HG03097 (cell line): ENCODE results near the gene VPS13D.

Experiments used
- ATAC-seq: cut with Tn5 transposase; IDR thresholded peaks from one replicate; pipeline ENCODE4 v1.9.1; 2021; ENCODE audit not compliant: unreplicated experiment, low FRiP score

The VPS13D gene

DNA sequence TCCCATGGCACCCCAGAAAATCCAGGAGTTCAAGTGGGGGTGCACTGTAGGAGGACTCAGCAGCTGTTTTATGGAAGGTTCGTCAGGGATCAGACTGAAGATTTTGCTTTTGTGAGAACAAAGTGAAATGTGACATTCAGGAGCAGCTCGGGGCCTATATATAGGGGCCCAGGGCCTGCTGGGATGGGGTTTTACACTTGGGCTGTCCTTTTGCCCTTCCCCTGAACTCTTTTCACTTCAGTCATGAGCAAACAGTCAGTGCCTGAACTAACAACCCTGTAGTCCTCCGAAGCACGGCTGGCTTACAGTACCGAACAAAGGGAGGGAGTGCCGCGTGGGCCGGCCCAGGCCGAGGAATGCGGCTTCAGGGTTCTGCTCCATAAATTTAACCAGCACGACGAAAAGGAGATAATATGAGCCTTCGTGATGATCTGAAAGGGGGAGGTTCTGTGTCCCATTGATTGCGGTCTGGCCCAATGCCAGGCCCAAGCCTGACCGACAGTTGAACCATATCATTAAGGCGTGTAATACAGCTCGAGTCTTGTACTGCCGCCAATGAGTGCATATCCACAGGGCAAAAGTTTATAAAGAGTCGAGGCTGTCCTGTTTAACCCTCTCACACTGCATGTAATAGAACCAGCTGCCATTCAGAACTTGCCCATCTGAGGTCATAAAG is 248.2 kb downstream of the VPS13D start:
- ATAC-seq = no peak

DNA sequence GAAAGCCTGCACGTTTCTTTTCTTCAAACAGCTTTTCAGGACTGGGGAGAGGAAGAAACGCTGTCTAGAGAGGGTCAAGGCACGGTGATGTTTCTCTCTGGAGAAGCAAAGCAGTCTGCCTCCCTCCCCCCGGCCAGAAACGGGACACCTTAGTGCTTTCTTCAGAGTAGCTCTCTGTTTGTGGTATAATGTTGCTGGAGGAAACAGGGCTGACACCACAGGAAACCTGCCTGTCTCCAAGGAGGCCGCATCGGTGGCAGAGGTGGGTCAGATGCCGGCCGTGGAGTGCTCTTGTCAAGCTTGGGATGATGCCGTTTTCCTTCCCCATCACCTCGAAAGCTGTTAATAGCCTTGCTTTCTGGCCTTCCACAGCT is 248.8 kb downstream of the VPS13D start:
- ATAC-seq = no peak

DNA sequence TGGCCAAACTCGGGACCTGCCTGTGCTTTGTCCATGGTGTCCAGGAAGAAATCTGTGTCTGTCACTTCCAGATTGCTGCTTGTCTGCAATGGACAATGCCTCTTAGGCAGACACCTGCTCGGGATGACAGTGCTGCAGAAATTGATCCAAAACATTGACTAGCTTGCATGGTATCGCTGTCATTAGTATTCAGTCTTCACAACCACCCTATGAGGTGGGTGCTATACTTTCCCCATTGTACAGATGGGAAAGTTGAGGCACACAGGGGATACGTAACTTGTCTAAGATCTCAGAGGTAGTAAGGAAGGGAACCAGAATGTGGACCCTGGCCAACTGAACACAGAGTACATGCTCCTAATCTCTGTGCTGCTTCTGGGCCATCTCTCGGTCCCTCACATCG is 249.5 kb downstream of the VPS13D start:
- ATAC-seq = no peak

GRCh38 chr1:12480041-12480440 is 250.2 kb downstream of the VPS13D start:
- ATAC-seq = no peak

DNA sequence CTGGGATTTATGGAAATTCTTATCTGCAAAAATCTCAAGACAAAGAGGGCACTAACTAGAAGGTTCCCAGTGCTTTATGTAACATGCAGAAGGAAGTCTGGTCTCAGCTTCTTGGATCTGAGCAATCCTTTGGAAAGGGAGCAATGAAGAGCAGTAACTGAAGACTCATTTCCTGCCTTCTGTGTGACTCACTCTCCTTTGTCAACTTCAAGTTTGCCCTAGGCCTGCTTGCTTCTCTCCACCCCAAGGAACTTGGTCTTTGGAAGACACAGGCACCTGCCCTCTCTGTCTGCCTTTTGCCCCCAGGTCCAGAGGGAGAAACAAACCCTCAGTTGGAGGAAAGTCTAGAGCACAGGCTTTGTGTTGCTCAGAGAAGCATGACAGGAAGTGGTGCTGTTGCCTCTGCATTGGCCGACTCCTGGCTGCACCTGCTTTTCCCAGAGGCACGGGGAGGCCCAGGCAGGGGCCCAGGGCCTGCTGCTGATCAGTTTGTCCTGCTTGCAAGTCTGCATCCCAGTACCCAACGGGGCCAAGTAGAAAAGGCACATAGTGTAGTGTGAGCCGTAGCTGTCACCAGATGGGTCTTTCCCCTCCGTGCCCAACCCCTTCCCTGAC is 251.0 kb downstream of the VPS13D start:
- no peak for ATAC-seq

DNA sequence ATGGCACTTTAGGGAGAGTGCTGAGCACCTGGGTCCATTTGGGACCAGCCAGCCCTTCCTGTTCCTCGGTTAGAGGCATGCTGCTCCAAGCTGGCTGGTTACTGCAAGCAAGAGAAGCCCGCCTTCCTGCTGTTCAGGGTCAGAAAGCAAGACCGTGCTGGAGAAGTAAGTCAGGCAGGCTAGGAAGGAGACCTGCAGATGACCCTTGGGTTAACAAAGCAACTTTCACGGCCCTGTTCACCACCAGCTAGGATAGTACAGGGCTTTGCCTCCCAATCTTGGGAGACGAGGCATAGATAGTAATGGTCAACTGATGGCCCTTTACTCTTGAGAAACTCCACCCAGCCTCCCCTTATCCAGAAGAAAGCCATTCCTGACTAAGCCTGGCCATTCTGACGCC is 252.1 kb downstream of the VPS13D start:
- no peak for ATAC-seq

DNA sequence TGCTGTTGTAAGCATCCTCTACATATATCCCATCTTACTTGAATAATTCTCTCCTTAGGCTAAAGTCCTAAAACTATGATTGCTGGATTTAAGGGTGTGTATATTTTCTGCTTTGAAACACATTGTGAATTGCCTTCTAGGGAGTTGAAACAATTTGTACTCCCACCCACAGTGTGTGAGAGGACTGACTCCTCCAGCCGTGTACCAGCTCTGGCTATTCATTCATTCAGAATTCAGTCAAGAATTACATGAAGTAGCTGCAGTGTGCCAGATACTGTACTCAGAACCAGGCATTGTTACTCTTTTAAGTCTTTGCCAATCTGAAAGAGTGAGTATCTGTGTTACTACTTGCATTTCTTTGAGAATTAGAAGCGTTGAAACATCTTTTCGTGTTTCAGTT is 253.2 kb downstream of the VPS13D start:
- ATAC-seq = no peak

DNA sequence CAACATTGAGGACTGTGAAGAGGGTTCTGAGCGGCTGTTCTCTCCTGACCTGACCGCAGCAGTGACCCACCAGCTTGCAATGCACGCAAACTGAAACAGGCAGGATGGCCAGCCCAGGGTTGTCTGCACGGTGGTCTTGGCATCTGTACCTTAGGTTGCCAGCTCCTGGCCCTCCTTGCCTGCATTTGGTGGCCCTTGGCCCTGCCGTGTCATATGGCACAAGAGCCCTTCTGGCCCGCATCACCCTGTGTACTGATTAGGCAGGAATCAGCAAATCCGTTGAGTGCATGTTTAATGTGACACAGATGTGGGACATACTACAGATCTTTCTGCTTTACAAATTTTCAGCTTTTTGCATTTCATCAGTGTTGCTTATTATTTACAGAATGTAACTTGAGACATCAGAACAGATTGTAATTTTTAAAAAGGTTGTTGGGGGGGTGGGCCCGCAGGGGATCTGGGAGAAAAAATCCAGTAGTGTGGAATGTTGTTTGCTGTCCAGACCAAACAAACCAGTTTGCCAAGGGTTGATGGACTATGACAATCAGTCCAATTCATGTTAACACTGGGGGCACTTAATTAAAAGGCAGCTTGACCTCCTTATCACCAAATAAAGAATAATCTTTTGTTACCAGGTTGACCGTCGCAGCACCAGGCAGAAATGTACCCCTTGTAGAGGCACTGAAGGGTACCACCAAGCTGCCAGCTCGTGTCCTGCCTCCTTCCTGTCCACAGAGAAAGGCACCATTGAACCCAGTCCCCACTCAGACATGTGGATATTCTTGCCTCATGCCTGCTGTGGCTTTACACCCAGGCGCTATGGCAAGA is 255.6 kb downstream of the VPS13D start:
- no peak for ATAC-seq

DNA sequence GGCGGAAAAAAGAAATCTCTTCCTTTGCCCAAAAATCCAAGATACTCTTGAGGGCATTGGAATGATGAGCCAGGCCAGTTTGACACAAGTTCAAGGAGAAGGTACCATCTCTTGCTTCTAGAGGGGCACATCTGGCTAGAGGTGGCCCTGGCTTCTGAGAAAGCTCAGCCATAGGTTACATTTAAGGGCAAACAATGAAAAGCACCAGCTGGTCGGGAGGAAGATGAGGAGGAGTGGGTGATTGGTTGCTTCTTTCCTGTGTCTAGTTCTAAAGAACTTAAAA is 256.2 kb downstream of the VPS13D start:
- ATAC-seq = no peak

DNA sequence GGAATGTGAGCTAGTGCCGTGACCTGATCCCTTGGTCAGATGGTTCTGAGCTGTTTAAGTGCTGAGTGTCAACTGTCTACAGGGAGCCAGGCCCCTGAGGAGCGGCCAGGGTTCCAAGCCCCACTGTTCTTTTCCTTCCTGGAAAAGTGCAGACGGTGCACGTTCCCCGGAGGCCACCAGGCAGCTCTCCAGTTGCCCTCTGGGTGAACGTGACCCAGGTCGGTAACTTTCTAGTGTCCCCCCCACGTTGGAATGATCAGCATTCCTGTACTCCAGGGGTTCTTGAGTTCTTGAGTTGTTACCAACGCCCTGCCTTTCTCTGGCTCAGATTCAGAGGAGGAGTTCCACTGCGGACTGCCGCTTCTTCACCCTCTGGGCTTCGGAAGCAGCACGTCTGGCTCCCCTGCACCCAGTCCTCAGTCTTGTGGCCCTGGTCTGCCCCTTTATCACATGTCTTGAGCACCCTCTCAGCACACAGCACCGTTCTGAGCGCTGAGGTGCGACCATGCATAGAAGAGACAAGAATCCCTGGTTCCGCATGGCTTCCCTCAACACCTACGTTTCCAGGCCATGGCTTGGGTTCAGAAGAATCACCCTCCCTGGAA is 256.7 kb downstream of the VPS13D start:
- no peak for ATAC-seq

DNA sequence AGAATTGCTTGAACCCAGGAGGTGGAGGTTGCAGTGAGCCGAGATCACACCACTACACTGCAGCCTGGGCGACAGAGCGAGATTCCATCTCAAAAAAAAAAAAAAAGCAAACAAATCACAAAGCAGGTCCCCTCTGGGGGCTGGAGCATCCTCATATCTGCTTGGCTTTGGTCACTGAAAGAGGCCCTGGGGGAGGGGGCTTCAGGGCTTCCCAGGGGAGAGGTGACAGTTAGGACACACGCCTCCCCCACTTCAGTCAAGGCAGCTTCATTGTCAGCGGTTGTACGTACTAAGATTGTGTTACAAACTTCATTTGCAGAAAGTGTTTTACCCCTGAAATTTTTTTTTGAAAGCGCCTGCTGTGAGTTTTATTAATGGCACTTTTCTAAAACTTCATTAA is 257.7 kb downstream of the VPS13D start:
- no peak for ATAC-seq

DNA sequence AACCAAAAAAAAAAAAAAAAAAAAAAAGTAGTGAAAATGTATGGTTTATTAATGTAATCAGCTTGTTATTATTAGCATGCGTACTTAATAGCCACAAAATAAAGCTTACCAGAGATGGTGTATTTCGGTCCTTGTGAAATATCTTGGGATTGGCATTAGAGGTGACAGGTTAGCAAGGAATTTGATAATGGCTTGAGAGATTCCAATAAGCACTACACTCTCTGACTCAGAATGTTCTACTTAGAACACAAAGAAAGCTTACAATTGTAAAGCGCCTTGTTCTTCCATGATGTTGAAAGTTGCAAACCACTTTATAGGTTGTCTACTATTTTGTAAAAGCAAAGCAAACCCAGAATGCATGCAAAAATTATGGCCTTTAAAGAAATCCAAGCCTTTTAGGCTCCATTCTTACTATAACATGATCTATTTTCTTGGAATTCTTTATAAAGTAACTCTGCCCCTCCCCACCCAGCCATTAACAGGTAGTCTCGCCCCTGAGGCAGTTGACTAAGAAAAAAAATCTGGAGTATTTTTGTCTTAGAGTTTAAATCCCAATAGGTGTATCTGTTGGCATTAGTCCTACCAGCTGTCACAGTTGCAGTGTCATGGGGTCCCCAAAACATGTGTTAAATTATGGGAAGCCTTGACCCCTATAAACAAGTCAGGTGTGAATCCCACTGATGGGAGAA is 259.0 kb downstream of the VPS13D start:
- ATAC-seq = no peak

DNA sequence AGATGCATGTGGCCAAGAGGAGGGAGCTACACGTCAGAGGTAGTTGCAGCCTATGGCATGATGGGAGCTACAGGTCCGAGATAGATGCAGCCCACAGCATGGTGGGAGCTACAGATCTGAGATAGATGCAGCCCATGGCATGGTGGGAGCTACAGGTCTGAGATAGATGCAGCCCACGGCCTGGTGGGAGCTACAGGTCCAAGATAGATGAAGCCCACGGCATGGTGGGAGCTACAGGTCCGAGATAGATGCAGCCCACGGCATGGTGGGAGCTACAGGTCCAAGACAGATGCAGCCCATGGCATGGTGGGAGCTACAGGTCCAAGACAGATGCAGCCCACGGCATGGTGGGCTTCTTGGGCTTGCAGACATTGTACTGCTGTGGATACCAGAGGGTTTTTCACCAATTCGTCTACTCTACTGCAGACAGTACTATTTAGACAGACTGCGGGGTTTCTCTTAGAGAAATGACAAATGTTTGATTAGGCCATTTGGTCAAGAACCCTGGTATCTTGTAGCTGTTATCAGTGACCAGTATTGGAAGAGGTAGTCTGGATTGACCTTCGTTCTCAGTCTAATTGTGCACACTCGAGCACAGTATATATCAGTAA is 260.8 kb downstream of the VPS13D start:
- ATAC-seq = no peak

DNA sequence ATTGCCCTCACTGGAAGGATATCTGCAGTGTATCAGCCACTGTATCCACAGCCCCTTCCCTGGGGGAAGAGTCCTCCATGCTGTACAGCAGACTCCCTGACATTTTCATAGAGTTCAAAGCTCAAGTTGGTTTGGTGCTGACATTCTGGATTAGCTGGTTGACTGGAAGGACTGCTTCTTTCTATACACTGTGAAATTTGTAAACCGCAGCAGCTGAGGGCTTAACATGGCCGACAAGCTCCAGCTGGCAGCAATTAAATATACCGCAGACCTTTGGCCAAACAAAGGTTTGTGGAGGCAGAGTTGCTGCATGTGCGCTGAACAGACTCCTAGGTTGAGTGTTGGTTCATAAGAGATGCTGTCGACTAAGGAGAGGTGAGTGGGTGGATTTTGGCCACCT is 261.8 kb downstream of the VPS13D start:
- no peak for ATAC-seq

- no peak for ATAC-seq
Observed at GRCh38 chr1:12495725-12496124, 265.9 kb downstream of the VPS13D start.

- ATAC-seq = no peak
Observed at GRCh38 chr1:12496154-12496961, 266.5 kb downstream of the VPS13D start.

DNA sequence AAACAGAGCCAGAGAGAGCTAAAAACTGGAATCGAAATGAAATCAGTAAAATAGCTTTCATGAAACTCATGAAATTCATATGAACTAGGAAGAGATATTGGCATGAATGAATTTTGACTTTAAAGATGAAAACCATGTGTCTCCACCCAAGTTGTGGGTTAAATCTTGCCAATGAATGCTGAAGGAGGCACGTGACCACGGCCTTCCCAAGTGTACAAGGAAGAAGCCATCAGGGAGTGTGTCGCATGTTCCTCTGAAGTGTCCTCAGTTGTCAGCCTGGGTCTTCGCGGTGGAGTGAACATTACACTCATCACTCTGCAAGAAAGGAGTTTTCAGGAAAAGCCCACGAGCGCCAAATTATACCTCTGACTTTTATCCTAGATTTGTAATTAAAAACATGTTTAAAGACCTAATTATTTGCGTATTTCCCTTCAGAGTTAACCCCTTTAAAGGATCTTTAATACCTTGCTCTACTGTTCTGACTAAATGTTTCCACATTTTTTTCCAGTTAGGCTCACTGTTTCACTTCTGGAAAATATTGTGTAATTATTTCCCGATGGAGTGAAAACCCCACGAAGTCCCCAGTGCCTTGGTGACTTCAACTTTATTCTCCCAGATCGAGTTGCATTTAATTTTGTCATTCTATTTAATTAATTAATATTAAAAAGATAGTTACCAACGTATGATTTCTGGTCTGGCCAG is 269.9 kb downstream of the VPS13D start:
- ATAC-seq = no peak

DNA sequence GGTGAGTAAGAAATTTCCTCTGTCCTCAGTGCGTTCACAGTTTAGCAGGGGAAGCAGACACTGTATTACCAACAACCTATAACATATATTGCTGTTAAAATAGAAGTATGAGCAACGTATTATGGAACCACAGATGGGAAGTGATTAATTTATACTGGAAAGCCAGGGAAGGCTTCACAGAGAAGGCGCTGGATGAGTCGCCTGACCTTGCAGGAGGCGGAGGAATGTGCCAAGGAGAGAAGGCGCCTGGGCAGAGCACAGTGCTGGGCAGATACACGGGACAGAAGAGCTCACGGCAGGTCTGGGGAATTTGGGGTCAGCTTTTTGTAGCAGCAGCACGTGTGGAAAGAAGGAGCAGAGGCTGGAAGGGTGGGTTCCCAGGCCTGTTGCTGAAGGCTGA is 271.8 kb downstream of the VPS13D start:
- no peak for ATAC-seq
